CD4-positive, CD25-positive, alpha-beta regulatory T cell (primary cell): Measurements from ENCODE around the gene ZNF428. TPM values are rescaled to one million over a fixed set of nuclear protein-coding genes. Genes with fewer than 3 reads are reported as not detected.
"Not testable (repeated sequence)": the region's sequence is repeated elsewhere in the genome, so short reads cannot be mapped to it uniquely, and the experiment has no call there.

Experiments
- ATAC-seq, 2 donors: fragments of 150-1000 bp; cut with Tn5 transposase; one replicate each; pipeline ENCODE4 v1.10.0; 2021; ENCODE audit warnings: low read depth in 2 of 2, moderate number of reproducible peaks in 2 of 2, moderate library complexity in 1 of 2
- DNase-seq, 3 donors: peaks; one replicate each; pipeline versions ENCODE4 v3.0.0 to v3.0.0-alpha.2; 2012 to 2022; ENCODE audit warnings: mixed read lengths in 1 of 3
- H3K27ac ChIP-seq: one replicate; pipeline ENCODE4 v1.7.0; 2013; ENCODE audit warnings: mild to moderate bottlenecking, low read length; ENCODE audit not compliant: insufficient read depth, poor library complexity, severe bottlenecking
- H3K27me3 ChIP-seq: one replicate; pipeline ENCODE4 v1.7.0; 2013; ENCODE audit warnings: low read length; ENCODE audit not compliant: control insufficient read depth, insufficient read depth
- H3K36me3 ChIP-seq: one replicate; pipeline ENCODE4 v1.7.0; 2013; ENCODE audit warnings: mild to moderate bottlenecking, low read length, moderate library complexity; ENCODE audit not compliant: control insufficient read depth, insufficient read depth
- H3K4me1 ChIP-seq: 2 replicates; pipeline ENCODE4 v1.7.0; 2013; ENCODE audit warnings: mild to moderate bottlenecking, low read length; ENCODE audit not compliant: insufficient read depth, control insufficient read depth, poor library complexity, severe bottlenecking
- H3K4me3 ChIP-seq: one replicate; pipeline ENCODE4 v1.7.0; 2013; ENCODE audit warnings: low read depth, mild to moderate bottlenecking, low read length, moderate library complexity
- H3K9me3 ChIP-seq, 2 experiments: 1 replicate in 1 of 2; 2 replicates in 1 of 2; pipeline ENCODE4 v1.7.0; 2013; ENCODE audit warnings: low read length in 2 of 2, mild to moderate bottlenecking in 1 of 2, moderate library complexity in 1 of 2; ENCODE audit not compliant: control insufficient read depth in 2 of 2
- H3K27ac Mint-ChIP-seq, 3 donors: one replicate each; pipeline ENCODE4 v1.8.0; 2020 to 2022; ENCODE audit warnings: mild to moderate bottlenecking in 3 of 3, mixed read lengths in 3 of 3, moderate library complexity in 2 of 3
- H3K27me3 Mint-ChIP-seq: one replicate; pipeline ENCODE4 v1.8.0; 2022; ENCODE audit warnings: mild to moderate bottlenecking, mixed read lengths
- H3K36me3 Mint-ChIP-seq: one replicate; pipeline ENCODE4 v1.8.0; 2020; ENCODE audit warnings: mixed read lengths
- H3K4me1 Mint-ChIP-seq, 4 donors: one replicate each; pipeline ENCODE4 v1.8.0; 2020 to 2022; ENCODE audit warnings: mixed read lengths in 4 of 4, mild to moderate bottlenecking in 1 of 4
- H3K4me3 Mint-ChIP-seq, 4 donors: one replicate each; pipeline ENCODE4 v1.8.0; 2020 to 2022; ENCODE audit warnings: mild to moderate bottlenecking in 4 of 4, mixed read lengths in 4 of 4, moderate library complexity in 3 of 4
- H3K9me3 Mint-ChIP-seq, 7 donors: one replicate each; pipeline ENCODE4 v1.8.0; 2020 to 2022; ENCODE audit warnings: mixed read lengths in 7 of 7, mild to moderate bottlenecking in 3 of 7, moderate library complexity in 2 of 7
- polyA plus RNA-seq, 4 donors: library from polyadenylated mRNA; unstranded; fragments of 300-500 nt; fragmentation: Illumina TruSeq; gene quantifications; one replicate each; pipeline ENCODE4 v1.2.3, GENCODE V29; 2021
- total RNA-seq: library from RNA; stranded (reverse); gene quantifications from one replicate; pipeline ENCODE4 v1.2.3, GENCODE V29; 2022

Gene ZNF428
- total and polyA plus RNA-seq, 5 donors from 2014 or later = 12.6 to 26.6 (median 14.4) TPM

DNA sequence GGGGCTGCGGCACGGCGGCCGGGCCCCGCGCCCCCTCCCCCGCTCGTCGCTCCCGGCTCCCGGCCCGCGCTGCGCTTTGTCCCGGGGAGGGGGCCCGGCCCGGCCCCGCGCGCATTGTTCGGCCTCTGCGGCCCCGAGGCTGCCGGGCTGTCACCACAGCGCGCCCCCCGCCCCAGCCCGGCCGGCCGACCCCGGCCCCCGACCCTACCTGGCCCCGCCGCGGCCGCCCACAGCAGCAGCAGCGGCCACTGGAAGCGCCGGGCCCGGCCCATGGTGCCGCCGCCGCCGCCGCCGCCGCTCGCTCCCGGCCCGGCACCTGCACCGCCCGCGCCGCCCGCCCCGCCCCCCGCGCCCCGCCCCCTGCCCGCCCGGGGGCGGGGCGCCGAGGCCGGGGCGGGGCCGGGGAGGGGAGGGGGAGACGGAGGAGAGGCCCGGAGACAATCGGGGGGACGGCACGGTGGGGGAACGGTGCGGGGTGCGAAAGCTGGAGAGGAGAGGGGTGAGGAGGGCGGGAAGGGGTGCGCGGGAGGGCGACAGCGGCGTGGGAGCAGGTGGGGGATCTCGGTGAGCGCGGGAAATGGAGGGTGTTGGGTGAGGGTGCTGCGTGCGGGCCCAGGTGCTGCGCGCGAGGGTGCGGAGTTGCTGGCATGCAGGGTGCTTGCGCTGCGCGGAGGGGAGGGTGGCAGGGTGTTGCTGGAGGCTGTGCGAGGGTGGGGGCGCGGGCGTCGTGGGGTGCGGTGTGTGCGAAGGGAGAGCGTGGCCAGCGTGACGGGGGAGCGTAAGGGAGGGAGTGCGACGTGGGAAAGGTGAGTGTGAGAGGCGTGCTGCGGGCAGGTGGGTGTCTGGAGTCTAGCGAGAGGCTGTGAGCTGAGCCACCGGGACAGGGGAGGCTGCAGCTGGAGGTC, 20.3 kb upstream of the ZNF428 start, which contains the start of gene CADM4:
Gene CADM4 (minus strand): TSS at position 332 of the 905 bp plus-strand sequence. CDS start 60 bp downstream, at position 272.
- no peak within 1 kb of the TSS for H3K27ac ChIP-seq

DNA sequence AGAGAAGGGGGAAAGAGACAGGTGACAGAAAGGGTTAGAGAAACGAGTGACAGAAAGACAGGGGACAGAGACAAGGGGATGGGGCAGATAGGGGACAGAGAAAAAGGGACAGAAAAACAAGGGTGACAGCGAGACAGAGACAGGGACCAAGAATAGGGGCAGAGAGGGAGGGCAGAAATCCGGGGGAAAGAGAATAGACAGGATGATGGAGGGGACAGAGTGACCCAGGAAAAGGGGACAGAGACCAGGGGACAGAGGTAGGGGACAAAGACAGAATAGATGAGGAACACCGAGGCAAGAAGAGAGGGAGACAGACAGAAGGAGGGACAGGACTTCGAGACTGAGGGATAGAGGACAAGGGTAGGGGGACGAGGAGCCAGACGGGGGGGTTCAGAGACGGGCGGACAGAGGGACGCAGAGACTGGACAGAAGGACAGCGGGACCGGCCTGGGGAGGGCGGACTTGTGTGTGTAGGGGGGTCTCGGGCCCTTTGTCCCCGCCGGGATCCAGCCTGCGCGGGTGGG, 19.6 kb upstream of the ZNF428 start:
- DNase-seq (no peak), ATAC-seq (no peak)
- peaks cover 0 to 22% (median 9%) of the 10 kb centered on the region in 4 donors for H3K4me1 Mint-ChIP-seq
- H3K27me3 Mint-ChIP-seq = peaks cover 76% of the 10 kb centered on the region
- no peaks in the 10 kb centered on the region for H3K9me3 ChIP-seq
- no peaks in the 10 kb centered on the region for H3K36me3 Mint-ChIP-seq
- peak overlapping the region in 1 of 3 donors; percentile 17 for H3K27ac Mint-ChIP-seq
- peaks cover 21% of the 10 kb centered on the region for H3K27me3 ChIP-seq
- H3K4me3 Mint-ChIP-seq = peak overlapping the region; percentile 64 to 88 (median 76)
- no peak overlapping the region for H3K27ac ChIP-seq
- no peaks in the 10 kb centered on the region for H3K36me3 ChIP-seq
- H3K4me3 ChIP-seq = no peak overlapping the region
- peaks cover 9% of the 10 kb centered on the region for H3K4me1 ChIP-seq
- peaks cover 0 to 2% (median 0%) of the 10 kb centered on the region in 7 donors for H3K9me3 Mint-ChIP-seq

More for the DNA sequence above, 20.3 kb upstream of the ZNF428 start, which contains the start of gene CADM4:
- DNase-seq = peak; percentile 46 to 53 (median 51)
- no peaks in the 10 kb centered on the region for H3K36me3 ChIP-seq
- no peaks in the 10 kb centered on the region for H3K9me3 ChIP-seq
- peak within 1 kb of the TSS in 1 of 3 donors; percentile 72 for H3K27ac Mint-ChIP-seq
- peak; percentile 69 to 78 for ATAC-seq
- H3K4me1 ChIP-seq = peaks cover 9% of the 10 kb centered on the region
- no peak within 1 kb of the TSS for H3K4me3 ChIP-seq
- H3K9me3 Mint-ChIP-seq = peaks cover 0 to 2% (median 0%) of the 10 kb centered on the region in 7 donors
- peaks cover 0 to 22% (median 9%) of the 10 kb centered on the region in 4 donors for H3K4me1 Mint-ChIP-seq
- peaks cover 21% of the 10 kb centered on the region for H3K27me3 ChIP-seq
- H3K27me3 Mint-ChIP-seq = peaks cover 76% of the 10 kb centered on the region
- no peaks in the 10 kb centered on the region for H3K36me3 Mint-ChIP-seq
- peak within 1 kb of the TSS; percentile 64 to 88 (median 76) for H3K4me3 Mint-ChIP-seq

GRCh38 chr19:43638214-43638994, 19.0 kb upstream of the ZNF428 start:
- H3K36me3 ChIP-seq = no peaks in the 10 kb centered on the region
- no peak overlapping the region for H3K27ac Mint-ChIP-seq
- no peak overlapping the region for H3K27ac ChIP-seq
- no peaks in the 10 kb centered on the region for H3K9me3 ChIP-seq
- H3K36me3 Mint-ChIP-seq = no peaks in the 10 kb centered on the region
- H3K9me3 Mint-ChIP-seq = peaks cover 0 to 2% (median 0%) of the 10 kb centered on the region in 7 donors
- peaks cover 0 to 22% (median 9%) of the 10 kb centered on the region in 4 donors for H3K4me1 Mint-ChIP-seq
- DNase-seq (no peak), ATAC-seq (no peak)
- no peak overlapping the region for H3K4me3 ChIP-seq
- peaks cover 76% of the 10 kb centered on the region for H3K27me3 Mint-ChIP-seq
- peaks cover 21% of the 10 kb centered on the region for H3K27me3 ChIP-seq
- H3K4me3 Mint-ChIP-seq = peak overlapping the region; percentile 64 to 88 (median 76)
- peaks cover 9% of the 10 kb centered on the region for H3K4me1 ChIP-seq

GRCh38 chr19:43636121-43636683, 16.8 kb upstream of the ZNF428 start:
- no peaks in the 10 kb centered on the region for H3K36me3 ChIP-seq
- H3K27me3 Mint-ChIP-seq = peaks cover 74% of the 10 kb centered on the region
- H3K27ac Mint-ChIP-seq = no peak overlapping the region
- H3K27me3 ChIP-seq = peaks cover 17% of the 10 kb centered on the region
- peaks cover 0 to 16% (median 10%) of the 10 kb centered on the region in 4 donors for H3K4me1 Mint-ChIP-seq
- no peak overlapping the region for H3K4me3 Mint-ChIP-seq
- H3K9me3 Mint-ChIP-seq = peaks cover 0 to 2% (median 0%) of the 10 kb centered on the region in 7 donors
- no peaks in the 10 kb centered on the region for H3K36me3 Mint-ChIP-seq
- H3K9me3 ChIP-seq = no peaks in the 10 kb centered on the region
- H3K4me1 ChIP-seq = peaks cover 9% of the 10 kb centered on the region
- no peak for ATAC-seq
- no peak overlapping the region for H3K4me3 ChIP-seq
- DNase-seq = no peak
- no peak overlapping the region for H3K27ac ChIP-seq

DNA sequence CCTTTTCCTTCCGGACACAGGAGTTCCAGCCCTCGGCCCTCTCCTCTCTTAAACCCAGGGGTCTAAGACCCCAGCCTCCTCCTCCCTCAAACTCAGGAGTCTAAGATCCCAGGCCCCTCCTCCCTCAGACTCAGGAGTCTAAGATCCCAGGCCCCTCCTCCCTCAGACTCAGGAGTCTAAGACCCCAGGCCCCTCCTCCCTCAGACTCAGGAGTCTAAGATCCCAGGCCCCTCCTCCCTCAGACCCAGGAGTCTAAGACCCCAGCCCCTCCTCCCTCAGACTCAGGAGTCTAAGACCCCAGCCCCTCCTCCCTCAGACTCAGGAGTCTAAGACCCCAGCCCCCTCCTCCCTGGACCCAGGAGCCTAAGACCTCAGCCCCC, 16.1 kb upstream of the ZNF428 start:
- H3K4me3 Mint-ChIP-seq, H3K9me3 Mint-ChIP-seq, DNase-seq, H3K36me3 Mint-ChIP-seq, H3K4me1 ChIP-seq, ATAC-seq, H3K4me3 ChIP-seq, H3K27ac ChIP-seq, H3K27ac Mint-ChIP-seq, H3K9me3 ChIP-seq, H3K36me3 ChIP-seq: not testable (repeated sequence)
- peaks cover 67% of the 10 kb centered on the region for H3K27me3 Mint-ChIP-seq
- peaks cover 17% of the 10 kb centered on the region for H3K27me3 ChIP-seq
- peaks cover 0 to 13% (median 9%) of the 10 kb centered on the region in 4 donors for H3K4me1 Mint-ChIP-seq

- H3K9me3 Mint-ChIP-seq = peaks cover 0 to 2% (median 0%) of the 10 kb centered on the region in 7 donors
- Histone ChIP-seq H3K4me3 (no peak overlapping the region), H3K27ac (no peak overlapping the region), H3K9me3 (no peaks in the 10 kb centered on the region), H3K27me3 (peaks cover 17% of the 10 kb centered on the region), H3K4me1 (peaks cover 5% of the 10 kb centered on the region), H3K36me3 (no peaks in the 10 kb centered on the region)
- H3K27ac Mint-ChIP-seq = no peak overlapping the region
- no peak overlapping the region for H3K4me3 Mint-ChIP-seq
- DNase-seq (no peak), ATAC-seq (no peak)
- peaks cover 62% of the 10 kb centered on the region for H3K27me3 Mint-ChIP-seq
- peaks cover 0 to 11% (median 7%) of the 10 kb centered on the region in 4 donors for H3K4me1 Mint-ChIP-seq
- no peaks in the 10 kb centered on the region for H3K36me3 Mint-ChIP-seq
Measured at GRCh38 chr19:43634872-43635560, 15.6 kb upstream of the ZNF428 start.

- DNase-seq (no peak), ATAC-seq (no peak)
- no peaks in the 10 kb centered on the region for H3K36me3 ChIP-seq
- H3K4me3 ChIP-seq = no peak overlapping the region
- H3K9me3 Mint-ChIP-seq = peaks cover 0 to 2% (median 0%) of the 10 kb centered on the region in 7 donors
- no peak overlapping the region for H3K27ac ChIP-seq
- H3K4me1 ChIP-seq = peaks cover 5% of the 10 kb centered on the region
- no peak overlapping the region for H3K27ac Mint-ChIP-seq
- H3K27me3 Mint-ChIP-seq = peaks cover 61% of the 10 kb centered on the region
- no peaks in the 10 kb centered on the region for H3K36me3 Mint-ChIP-seq
- no peaks in the 10 kb centered on the region for H3K9me3 ChIP-seq
- peaks cover 0 to 11% (median 6%) of the 10 kb centered on the region in 4 donors for H3K4me1 Mint-ChIP-seq
- H3K4me3 Mint-ChIP-seq = no peak overlapping the region
- H3K27me3 ChIP-seq = peaks cover 17% of the 10 kb centered on the region
Measured at GRCh38 chr19:43634506-43634871, 15.1 kb upstream of the ZNF428 start.
